B cell (primary cell): ENCODE results near the gene HOXA2.

ENCODE experiments used
- CTCF ChIP-seq: fragments of 200-600 bp; IDR thresholded peaks from one replicate; pipeline ENCODE4 v1.8.0; 2022; ENCODE audit warnings: antibody characterized with exemption, mild to moderate bottlenecking
- EZH2 ChIP-seq: IDR thresholded peaks from 2 replicates; pipeline ENCODE4 v1.6.1; 2012; ENCODE audit warnings: borderline replicate concordance, low read depth, mild to moderate bottlenecking, moderate library complexity, low read length; ENCODE audit not compliant: insufficient read depth, poor library complexity, severe bottlenecking

- TF ChIP-seq CTCF (no peak), EZH2 (peak; percentile 21)
These were observed 49.0 kb upstream of the HOXA2 start for GRCh38 chr7:27151341-27151930.
